GM19239 (cell line): ENCODE results near the gene ACOT7.
"Not testable (repeated sequence)": the region's sequence is repeated elsewhere in the genome, so short reads cannot be mapped to it uniquely, and the experiment has no call there.

ENCODE experiments used
- DNase-seq: peaks from one replicate; pipeline ENCODE4 v3.0.0; 2011; ENCODE audit warnings: low spot score; ENCODE audit not compliant: insufficient read length
- FAIRE-seq: peaks from 2 replicates; lab custom pipeline; 2011; peaks lifted over from hg19 to GRCh38; lab: Jason Lieb, UNC

Gene ACOT7

DNA sequence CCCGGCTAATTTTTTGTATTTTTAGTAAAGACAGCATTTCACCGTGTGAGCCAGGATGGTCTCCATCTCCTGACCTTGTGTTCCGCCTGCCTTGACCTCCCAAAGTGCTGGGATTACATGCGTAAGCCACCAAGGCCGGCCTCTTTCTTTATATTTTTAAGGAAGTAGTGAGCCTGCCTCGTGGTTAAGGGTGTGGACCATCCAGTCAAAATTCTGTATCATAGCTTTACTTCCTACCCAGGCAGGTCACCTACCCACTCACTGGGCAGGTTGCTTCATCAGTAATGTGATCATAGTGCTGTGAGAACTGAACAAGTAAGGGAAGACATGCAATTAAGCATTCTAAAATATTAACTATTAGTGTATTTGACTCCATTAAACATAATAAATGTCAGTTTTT is 8.1 kb upstream of the ACOT7 start:
- FAIRE-seq (no peak), DNase-seq (no peak)

DNA sequence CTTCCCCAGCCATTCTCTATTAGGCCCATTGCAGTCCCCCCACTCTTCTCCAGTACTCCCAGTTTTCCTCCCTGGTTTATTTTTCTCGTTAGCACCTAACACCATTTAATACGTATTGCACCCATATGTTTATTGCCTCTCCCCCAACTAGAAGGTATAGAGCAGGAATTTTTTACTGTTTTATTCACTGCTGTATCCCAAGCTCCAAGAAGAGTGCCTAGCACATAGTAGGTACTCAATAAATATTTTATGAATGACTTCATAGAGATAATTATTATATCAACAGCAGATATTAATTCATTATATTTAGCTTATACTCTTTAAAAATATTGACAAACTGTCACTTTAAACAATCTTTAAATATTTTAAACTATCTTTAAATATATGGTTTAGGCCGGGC is 5.7 kb upstream of the ACOT7 start:
- FAIRE-seq (no peak), DNase-seq (no peak)

- DNase-seq (no peak), FAIRE-seq (no peak)
Observed at GRCh38 chr1:6397844-6398441, 4.4 kb upstream of the ACOT7 start.

DNA sequence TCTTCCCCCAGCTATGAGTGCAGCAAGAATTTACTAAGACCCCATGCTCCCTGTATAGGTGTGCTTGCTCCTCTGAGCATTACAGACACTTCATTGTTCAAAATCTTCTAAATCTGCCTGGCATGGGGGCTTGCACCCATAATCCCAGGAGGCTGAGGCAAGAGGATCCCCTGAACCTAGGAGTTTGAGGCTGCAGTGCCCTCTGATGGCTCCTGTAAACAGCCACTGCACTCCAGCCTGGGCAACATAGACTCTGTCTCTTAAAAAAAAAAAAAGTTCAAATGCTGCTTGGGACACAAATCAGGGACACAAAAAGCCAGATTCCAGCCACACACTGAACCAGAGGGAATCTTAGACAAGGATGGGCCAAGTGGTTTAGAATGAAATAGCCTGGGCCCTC is 3.4 kb upstream of the ACOT7 start:
- DNase-seq, result no peak
- no peak for FAIRE-seq

- DNase-seq, FAIRE-seq: not testable (repeated sequence)
Observed at GRCh38 chr1:6395781-6396244, 2.2 kb upstream of the ACOT7 start.

- not testable (repeated sequence) for FAIRE-seq, DNase-seq
Observed at GRCh38 chr1:6395130-6395529, 1.6 kb upstream of the ACOT7 start.

- FAIRE-seq (no peak), DNase-seq (peak; percentile 28)
Observed at GRCh38 chr1:6392809-6393399, 663 bp downstream of the ACOT7 start.

DNA sequence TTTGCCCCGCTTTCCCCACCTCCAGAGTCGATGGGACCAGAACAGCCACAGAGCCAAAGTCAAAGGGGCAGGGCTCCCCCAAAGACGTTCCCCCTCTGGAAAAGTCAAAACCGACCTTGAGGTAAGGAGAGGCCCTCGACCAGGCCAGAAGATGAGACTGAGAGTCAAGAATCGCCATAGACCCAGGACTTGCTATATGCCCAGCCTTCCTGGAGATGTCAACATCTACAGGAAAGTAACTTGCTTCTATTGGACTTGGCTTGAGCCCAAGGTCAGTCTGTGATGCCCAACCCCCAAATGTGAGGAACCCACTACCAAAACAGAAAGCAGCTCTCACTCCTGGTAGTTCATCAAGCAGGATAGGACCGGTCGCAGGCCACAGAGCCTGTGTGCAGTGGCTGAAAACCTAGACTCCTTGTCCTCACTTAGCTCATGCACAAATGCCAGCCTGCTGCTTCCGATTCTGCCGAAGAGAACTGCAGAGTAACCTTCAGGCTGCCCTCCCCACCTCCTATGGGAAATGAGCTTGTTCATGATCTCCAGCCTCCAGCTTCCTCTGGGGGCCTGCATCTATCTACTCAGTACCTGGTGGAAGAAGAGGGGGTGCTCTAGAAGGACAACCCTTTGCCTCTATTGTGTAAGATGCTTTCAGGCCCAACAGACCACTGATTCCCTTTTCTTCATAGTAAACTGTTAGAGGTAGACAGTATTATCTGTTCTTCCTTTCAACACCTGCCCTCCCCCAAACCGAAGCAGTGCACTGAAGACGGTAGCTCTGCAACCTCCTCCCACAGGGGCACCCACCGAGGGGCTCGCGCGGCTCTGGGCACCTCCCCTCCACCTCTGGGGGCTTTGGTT is 1.4 kb downstream of the ACOT7 start:
- DNase-seq (no peak), FAIRE-seq (no peak)

DNA sequence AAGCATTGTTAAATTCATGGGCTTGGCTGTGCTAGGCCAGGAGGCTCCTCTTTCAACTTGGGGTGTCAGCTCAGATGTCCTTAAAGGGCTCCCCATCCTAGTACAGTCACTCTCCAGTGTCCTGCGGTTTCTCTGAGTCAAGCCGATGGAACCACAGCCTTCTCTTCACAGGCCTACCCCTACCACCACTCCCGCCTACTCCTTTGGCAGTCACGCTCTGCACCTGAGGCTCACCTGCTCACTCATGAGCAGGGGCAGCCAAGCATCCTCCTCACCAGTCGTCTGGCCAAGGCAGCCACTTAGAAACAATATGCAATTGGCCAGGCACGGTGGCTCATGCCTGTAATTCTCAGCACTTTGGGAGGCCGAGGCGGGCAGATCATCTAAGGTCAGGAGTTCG is 3.6 kb downstream of the ACOT7 start:
- DNase-seq, result no peak
- no peak for FAIRE-seq

- DNase-seq (no peak), FAIRE-seq (no peak)
Observed at GRCh38 chr1:6386371-6386949, 7.1 kb downstream of the ACOT7 start.

DNA sequence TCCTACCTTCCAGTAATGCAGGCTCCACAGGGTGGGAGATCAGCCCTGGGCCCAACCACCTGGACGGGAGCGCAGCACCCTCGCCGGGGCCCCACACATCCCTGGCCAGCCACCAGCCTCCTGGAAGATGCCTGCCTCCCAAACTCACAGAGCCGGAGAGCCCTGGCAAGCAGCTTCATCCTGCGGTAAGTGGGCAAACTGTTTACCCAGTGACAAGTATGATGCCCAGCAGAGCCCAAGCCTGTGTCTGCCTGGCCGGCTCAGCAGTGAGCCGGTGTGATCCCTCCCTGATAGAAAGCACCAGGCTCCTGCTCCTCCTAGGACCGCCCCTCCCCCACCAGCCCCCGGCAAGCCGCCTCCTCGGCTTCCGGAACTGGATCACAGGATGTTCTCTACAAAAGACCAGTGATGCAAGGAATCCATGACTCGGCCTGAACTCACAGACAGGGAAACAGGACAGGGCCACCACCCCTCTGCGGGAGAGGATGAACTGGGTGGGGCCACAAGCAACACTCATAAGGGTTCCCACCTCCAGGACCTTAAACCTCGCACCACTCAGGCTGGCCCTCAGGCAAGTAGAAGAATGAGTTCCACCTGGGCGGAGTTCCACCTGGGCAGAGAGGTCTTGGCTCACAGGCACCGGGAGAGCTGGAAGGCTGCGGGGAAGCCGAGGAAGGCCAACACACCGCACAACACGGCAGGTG is 7.9 kb downstream of the ACOT7 start:
- DNase-seq (no peak), FAIRE-seq (no peak)

- FAIRE-seq (no peak), DNase-seq (no peak)
Observed at GRCh38 chr1:6384962-6385361, 8.6 kb downstream of the ACOT7 start.

- DNase-seq (no peak), FAIRE-seq (no peak)
Observed at GRCh38 chr1:6384135-6384534, 9.4 kb downstream of the ACOT7 start.

DNA sequence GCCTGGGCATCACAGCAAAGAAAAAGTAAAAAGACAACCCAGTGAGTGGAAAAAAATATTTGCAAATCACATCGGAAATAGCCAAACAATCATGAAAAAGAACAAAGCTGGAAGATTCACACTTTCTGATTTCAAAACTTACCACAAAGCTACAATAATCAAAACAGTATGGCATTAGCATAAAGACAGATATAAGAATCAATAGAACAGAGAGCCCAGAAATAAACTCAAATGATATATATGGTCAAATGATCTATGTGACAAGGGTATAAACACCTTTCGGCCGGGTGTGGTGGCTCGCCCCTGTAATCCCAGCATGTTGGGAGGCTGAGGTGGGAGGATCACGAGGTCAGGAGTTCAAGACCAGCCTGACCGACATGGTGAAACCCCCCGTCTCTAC is 13.5 kb downstream of the ACOT7 start:
- FAIRE-seq (no peak), DNase-seq (no peak)

GRCh38 chr1:6378096-6378746 is 15.3 kb downstream of the ACOT7 start:
- no peak for FAIRE-seq

DNA sequence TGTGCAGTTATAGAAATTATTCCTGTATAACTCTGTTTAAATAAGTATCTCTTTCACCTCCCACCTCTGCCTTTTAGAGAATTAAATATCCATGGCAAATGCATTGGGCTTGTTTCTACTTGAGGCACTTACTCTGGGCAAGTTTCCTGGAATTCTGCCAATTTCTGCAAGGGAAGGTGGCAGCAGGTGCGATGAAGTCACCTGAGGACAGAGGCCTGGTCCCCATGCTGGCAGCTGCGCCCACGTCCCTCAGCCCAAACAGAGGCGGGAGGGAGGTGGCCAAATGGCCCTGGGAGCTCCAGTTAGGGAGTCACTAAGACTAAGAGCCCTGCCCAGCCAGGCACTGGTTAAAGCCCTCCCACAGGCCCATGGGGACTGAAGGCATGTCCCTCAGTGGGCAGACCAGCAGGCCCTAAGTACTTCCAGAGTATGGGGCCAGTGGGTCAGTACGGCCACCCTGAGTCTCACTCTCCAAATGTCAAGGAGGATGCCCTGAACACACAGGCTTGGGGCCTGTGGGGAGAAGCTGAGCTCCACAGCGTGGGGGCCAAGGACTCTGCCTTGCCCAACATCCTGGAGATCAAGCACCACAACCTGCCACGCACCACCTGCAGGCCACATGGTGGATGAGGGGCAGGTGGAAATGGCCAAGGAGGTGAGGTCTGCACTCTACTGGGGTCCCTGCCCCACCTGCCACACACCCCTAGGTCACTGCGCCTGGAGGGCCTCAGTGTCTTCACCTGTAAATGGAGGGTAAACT is 19.4 kb downstream of the ACOT7 start:
- FAIRE-seq, result no peak
- DNase-seq, result no peak

More at GRCh38 chr1:6378096-6378746, 15.3 kb downstream of the ACOT7 start:
- DNase-seq, result no peak

- DNase-seq, FAIRE-seq: not testable (repeated sequence)
Observed at GRCh38 chr1:6372236-6372635, 21.3 kb downstream of the ACOT7 start.

GRCh38 chr1:6370006-6370405 is 23.6 kb downstream of the ACOT7 start:
- FAIRE-seq, result no peak

DNA sequence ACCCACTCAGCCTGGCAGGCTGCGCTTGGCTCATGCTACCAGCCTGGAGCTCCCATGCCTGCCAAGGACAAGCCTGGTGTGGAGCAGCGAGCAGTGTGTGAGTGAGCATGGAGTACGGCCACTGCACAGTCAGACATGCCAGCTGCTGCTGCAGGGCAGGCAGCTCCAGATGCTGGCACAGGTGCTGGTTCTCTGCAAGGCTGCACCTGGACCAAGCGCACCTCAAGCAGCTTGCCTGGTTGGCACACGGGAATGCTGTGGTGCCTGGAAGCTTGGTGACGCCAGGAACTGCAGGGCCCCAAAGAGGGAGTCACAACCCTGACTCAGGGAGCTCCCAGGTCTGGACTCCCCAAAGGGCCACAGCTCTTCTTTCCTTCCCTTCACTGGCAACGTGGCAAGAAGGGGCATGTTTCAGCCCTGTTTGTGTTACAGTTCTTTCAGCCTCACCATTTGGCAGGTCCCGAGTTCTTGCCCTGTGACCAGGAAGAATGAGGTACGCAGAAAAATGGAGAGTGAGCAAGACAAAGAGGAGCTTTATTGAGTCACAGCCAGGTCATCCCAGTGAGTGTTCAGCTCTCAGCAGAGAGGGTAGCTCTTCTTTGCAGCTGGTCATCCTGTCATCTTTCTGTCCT is 26.1 kb downstream of the ACOT7 start:
- FAIRE-seq (no peak), DNase-seq (no peak)

More at GRCh38 chr1:6370006-6370405, 23.6 kb downstream of the ACOT7 start:
- no peak for DNase-seq
